GM12801 (cell line): ENCODE results near the gene FAM222A.

ENCODE experiments used
- CTCF ChIP-seq: IDR thresholded peaks from one replicate; pipeline ENCODE4 v1.5.1; 2011; ENCODE audit warnings: control low read depth; ENCODE audit not compliant: insufficient read length; ENCODE audit errors: extremely low read depth

FAM222A gene

DNA sequence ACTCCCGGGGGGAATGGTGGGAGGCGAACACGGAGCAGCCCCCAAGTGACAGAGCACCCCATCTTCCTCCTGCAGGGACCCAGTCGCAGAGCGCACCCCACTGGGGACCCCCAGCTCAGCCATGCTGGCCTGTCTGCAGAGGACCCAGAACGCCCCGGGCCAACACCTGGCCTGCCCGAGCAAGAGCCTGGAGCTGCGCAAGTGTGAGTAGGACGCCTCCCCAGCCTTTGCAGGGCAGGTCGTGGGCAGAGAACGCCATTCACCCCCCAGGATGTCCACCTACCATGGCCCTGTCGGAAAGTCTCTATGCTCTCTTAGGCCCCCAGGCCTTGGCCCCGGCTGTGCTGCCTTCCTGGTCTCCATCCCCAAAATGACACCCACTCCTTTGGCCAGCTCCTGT, 30.4 kb downstream of the FAM222A start:
- TF ChIP-seq CTCF = no peak

GRCh38 chr12:109744986-109745942, 31.6 kb downstream of the FAM222A start:
- TF ChIP-seq CTCF = no peak

DNA sequence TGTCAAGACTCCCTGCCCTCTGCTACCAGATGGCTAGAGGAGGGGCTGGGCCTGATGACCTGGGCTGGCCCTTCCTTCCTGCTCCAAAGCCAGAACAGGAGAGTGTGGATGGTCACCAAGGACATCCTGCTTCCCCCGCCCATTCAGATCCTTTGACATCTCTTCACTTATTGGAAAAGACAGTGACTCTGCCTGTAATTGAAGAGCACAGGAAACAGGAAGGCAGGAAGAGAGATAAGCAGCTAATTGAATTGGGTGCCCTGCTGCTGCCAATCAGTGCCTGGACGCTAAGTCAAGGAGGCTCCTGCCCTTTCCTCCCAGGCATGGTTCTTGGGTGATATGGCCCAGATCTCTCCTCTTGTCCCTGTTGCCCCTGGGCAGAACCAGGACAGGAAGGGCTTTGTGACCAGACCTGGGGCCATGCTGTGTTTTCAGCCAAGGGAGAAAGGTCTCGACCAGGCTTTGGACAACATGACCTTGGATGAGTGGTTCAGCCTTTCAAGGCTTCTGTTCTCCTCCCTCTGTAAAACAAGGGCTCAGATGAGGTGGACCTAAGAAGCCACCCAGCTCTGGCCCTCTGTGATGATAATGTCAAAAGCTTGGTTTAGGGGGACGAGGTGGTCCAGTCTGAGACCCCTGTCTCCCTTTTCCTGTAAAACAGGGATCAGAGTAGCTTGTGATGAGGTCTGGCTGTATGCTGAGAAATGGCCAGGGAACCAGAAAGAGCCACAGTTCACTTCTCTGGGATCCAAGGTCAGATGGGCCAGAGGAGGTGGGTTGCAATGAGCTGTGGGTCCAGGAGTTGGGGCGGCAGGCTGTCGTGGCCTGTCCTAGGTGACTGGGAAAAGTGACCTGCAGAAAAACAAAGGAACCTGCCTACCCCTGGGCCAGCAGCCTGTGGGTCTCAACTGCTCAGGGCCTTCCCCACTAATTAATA, 38.8 kb downstream of the FAM222A start:
- TF ChIP-seq CTCF = no peak

GRCh38 chr12:109753054-109753401, 39.4 kb downstream of the FAM222A start:
- TF ChIP-seq CTCF = no peak

DNA sequence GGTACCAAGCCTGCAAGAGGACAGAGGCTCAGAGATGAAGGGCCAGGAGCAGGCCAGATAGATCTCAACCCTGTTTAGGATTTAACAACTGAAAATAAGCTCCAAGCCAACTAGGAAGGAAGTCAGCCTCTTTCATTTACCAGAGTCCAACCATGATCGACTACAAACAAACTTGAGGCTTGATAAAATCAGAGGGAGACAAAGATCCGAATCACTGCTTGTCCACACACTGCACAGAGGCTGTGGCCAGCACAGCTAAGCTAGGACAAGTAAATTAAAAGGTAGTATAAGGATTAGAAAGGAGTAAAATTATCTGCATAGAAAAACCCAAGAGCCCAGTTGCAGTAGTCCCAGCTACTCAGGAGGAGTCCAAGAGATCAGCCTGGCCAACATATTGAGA, 40.3 kb downstream of the FAM222A start:
- no peak for TF ChIP-seq CTCF

DNA sequence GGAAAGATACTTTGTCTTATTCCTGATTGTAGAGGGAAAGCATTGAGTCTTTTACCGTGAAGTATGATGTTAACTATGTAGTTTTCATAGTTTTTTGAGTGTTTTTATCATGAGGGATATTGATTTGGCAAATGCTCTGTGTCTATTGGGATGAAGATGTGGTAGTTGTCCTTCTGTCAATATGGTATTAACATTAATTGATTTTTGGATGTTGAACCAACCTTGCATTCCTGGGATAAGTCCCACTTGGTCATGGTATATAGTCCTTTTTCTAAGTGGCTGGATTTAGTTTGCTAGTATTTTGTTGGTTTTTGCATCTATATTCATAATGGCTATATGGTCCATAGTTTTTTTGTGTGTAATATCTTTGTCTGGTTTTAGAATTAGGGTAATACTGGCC, 42.8 kb downstream of the FAM222A start:
- no peak for TF ChIP-seq CTCF

GRCh38 chr12:109757671-109758265, 44.1 kb downstream of the FAM222A start:
- no peak for TF ChIP-seq CTCF
